GM23248 (cell line): Measurements from ENCODE around the gene TCHH.

Experiments used
- EZH2 ChIP-seq: fragments of 200-600 bp; sonication (generic); IDR thresholded peaks from 2 replicates; pipeline ENCODE4 v1.6.1; 2018; ENCODE audit warnings: antibody characterized with exemption, mild to moderate bottlenecking; ENCODE audit not compliant: insufficient read depth, poor library complexity, severe bottlenecking
- EZH2phosphoT487 ChIP-seq: fragments of 200-600 bp; sonication (generic); IDR thresholded peaks from 2 replicates; pipeline ENCODE4 v1.6.1; 2018; ENCODE audit warnings: antibody characterized with exemption, moderate library complexity, mild to moderate bottlenecking, low read depth; ENCODE audit not compliant: insufficient read depth

DNA sequence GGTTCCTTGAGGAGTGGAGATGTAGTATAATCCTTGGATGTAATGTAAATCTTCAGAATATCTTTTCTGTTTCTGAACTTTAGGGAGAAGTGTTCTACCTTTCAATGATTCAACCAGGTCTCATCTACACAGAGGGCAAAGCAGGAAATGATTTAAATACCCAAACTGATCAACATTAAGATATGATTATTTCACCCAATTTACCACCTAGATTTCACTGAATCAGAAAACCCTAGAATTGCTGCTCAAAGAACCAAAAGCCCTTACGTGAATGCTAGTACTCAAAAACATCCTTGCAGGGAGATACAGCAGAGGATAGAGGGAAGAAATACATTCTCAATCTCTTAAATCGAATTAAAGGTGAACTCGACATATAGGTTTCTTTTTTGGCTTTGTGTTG lies 38.8 kb upstream of the TCHH start:
- TF ChIP-seq EZH2, result no peak
- no peak for TF ChIP-seq EZH2phosphoT487
